HepG2 (cell line): ENCODE measurements around the gene PEAR1. TPM values are rescaled to one million over a fixed set of nuclear protein-coding genes. Genes with fewer than 3 reads are reported as not detected.

Source experiments
- ARNT ChIP-seq: fragments of 450-650 bp; IDR thresholded peaks from 2 replicates; pipeline ENCODE4 v1.6.1; 2017
- HHEX ChIP-seq: IDR thresholded peaks from 2 replicates; pipeline ENCODE4 v1.6.1; 2016; ENCODE audit warnings: control low read depth
- KDM5B ChIP-seq: sonication (generic); formaldehyde crosslinking; IDR thresholded peaks from 2 replicates; pipeline ENCODE4 v1.4.0; 2020; ENCODE audit warnings: missing genetic modification reagents, mild to moderate bottlenecking, borderline replicate concordance
- SPEN ChIP-seq: sonication (generic); formaldehyde crosslinking; IDR thresholded peaks from 2 replicates; pipeline ENCODE4 v1.5.1; 2020; ENCODE audit warnings: low read depth, mild to moderate bottlenecking, missing genetic modification reagents
- TCF12 ChIP-seq, 2 experiments: fragments of 450-650 bp in 1 of 2; sonication (generic) in 1 of 2; formaldehyde crosslinking in 1 of 2; IDR thresholded peaks; 2 replicates each; pipeline versions ENCODE4 v1.6.1 to v1.8.0; 2017 to 2022; ENCODE audit warnings: antibody characterized with exemption in 1 of 2, mild to moderate bottlenecking in 1 of 2, missing genetic modification reagents in 1 of 2, moderate library complexity in 1 of 2
- ZBTB4 ChIP-seq: sonication (generic); formaldehyde crosslinking; IDR thresholded peaks from 2 replicates; pipeline ENCODE4 v1.4.0; 2020; ENCODE audit warnings: missing genetic modification reagents, mild to moderate bottlenecking, borderline replicate concordance
- ZFP91 ChIP-seq: sonication (generic); formaldehyde crosslinking; IDR thresholded peaks from 2 replicates; pipeline ENCODE4 v1.9.0; 2022; ENCODE audit warnings: missing genetic modification reagents, mild to moderate bottlenecking, borderline replicate concordance
- ZNF280B ChIP-seq: sonication (generic); formaldehyde crosslinking; IDR thresholded peaks from 2 replicates; pipeline ENCODE4 v1.5.0; 2020; ENCODE audit warnings: missing genetic modification reagents, mild to moderate bottlenecking, borderline replicate concordance
- ZNF432 ChIP-seq: sonication (generic); formaldehyde crosslinking; IDR thresholded peaks from 2 replicates; pipeline ENCODE4 v1.5.0; 2020; ENCODE audit warnings: missing genetic modification reagents, mild to moderate bottlenecking, borderline replicate concordance
- ZNF451 ChIP-seq: sonication (generic); formaldehyde crosslinking; IDR thresholded peaks from 2 replicates; pipeline ENCODE4 v1.5.0; 2020; ENCODE audit warnings: mild to moderate bottlenecking, missing genetic modification reagents
- ZNF574 ChIP-seq: sonication (generic); formaldehyde crosslinking; IDR thresholded peaks from 2 replicates; pipeline ENCODE4 v1.4.0; 2020; ENCODE audit warnings: missing genetic modification reagents
- ZNF687 ChIP-seq: sonication (generic); formaldehyde crosslinking; IDR thresholded peaks from 2 replicates; pipeline ENCODE4 v1.5.1; 2020; ENCODE audit warnings: mild to moderate bottlenecking, missing genetic modification reagents, moderate library complexity
- polyA plus RNA-seq, 8 experiments: library from polyadenylated mRNA; depleted of rRNA in 3 of 8; stranded (reverse) in 7 of 8; unstranded in 1 of 8; fragments of >200 nt; fragmentation: Illumina TruSeq in 4 of 8; extraction: Trizol in 4 of 8; gene quantifications; 2 replicates each; pipeline versions ENCODE4 v1.2.1 to v1.2.3, GENCODE V29; 2011 to 2016; ENCODE audit warnings: low read depth in 4 of 8, missing spikeins in 1 of 8, mixed read lengths in 1 of 8; ENCODE audit not compliant: insufficient read depth in 1 of 8
- total RNA-seq, 5 experiments: library from RNA; depleted of rRNA; stranded (reverse); fragments of >200 nt; fragmentation: Illumina TruSeq; extraction: Trizol; gene quantifications; 2 replicates each; pipeline ENCODE4 v1.2.3, GENCODE V29; 2016; ENCODE audit warnings: low read depth in 1 of 5

Gene PEAR1
- total and polyA plus RNA-seq, 2 of the 13 experiments (the other 11 are each of a cell fraction or from before 2014, with no cell fraction given) = 0.27 to 0.41 TPM

GRCh38 chr1:156927215-156928042 lies 33.9 kb downstream of the PEAR1 start (continued):
- TF ChIP-seq ZBTB4 (CRISPR knock-in tag) (0 out of 2 replicates have a peak, but pooled peaks have one; percentile 33), TCF12 (IDR thresholded peaks at IDR 0.05) (no peak), TCF12 (CRISPR knock-in tag; IDR thresholded peaks at IDR 0.05) (peak; percentile 40; the same call in 1 of the 2 replicates), ARNT (no peak), HHEX (CRISPR knock-in tag) (no peak), ZNF687 (CRISPR knock-in tag) (peak; percentile 62), ZNF280B (CRISPR knock-in tag) (peak; percentile 35; the same call in 1 of the 2 replicates), ZFP91 (CRISPR knock-in tag) (peak; percentile 37; the same call in 1 of the 2 replicates), SPEN (CRISPR knock-in tag) (0 out of 2 replicates have a peak, but pooled peaks have one; percentile 39), ZNF451 (CRISPR knock-in tag) (0 out of 2 replicates have a peak, but pooled peaks have one; percentile 36), KDM5B (CRISPR knock-in tag) (peak; percentile 76), ZNF432 (CRISPR knock-in tag) (no peak), ZNF574 (0 out of 2 replicates have a peak, but pooled peaks have one; percentile 17)
